K562 (cell line): Measurements from ENCODE around the gene CNNM2. TPM values are rescaled to one million over a fixed set of nuclear protein-coding genes. Genes with fewer than 3 reads are reported as not detected.
A peak's percentile ranks its signal among the peaks of the same experiment; 100 is the strongest.

Experiments used
- ARHGAP35 ChIP-seq: fragments of 450-650 bp; IDR thresholded peaks from 2 replicates; pipeline ENCODE4 v1.6.1; 2018; ENCODE audit not compliant: partially characterized antibody
- ARID4B ChIP-seq: sonication (generic); formaldehyde crosslinking; IDR thresholded peaks from 2 replicates; pipeline ENCODE4 v1.8.0; 2022; ENCODE audit warnings: mild to moderate bottlenecking, missing genetic modification reagents
- BMI1 ChIP-seq: fragments of 150-350 bp; IDR thresholded peaks from 2 replicates; pipeline ENCODE4 v1.6.1; 2014; ENCODE audit warnings: low read length
- CBFA2T3 ChIP-seq: fragments of 450-650 bp; IDR thresholded peaks from 2 replicates; pipeline ENCODE4 v1.6.1; 2017
- CEBPZ ChIP-seq: fragments of 150-350 bp; IDR thresholded peaks from 2 replicates; pipeline ENCODE4 v1.6.1; 2014; ENCODE audit warnings: low read depth, mild to moderate bottlenecking, low read length, borderline replicate concordance
- CREB5 ChIP-seq: fragments of 250-450 bp; sonication (Bioruptor Pico); IDR thresholded peaks from 2 replicates; pipeline ENCODE4 v1.5.0; 2020; ENCODE audit warnings: mild to moderate bottlenecking
- EHMT2 ChIP-seq: fragments of 450-650 bp; IDR thresholded peaks from 2 replicates; pipeline ENCODE4 v1.6.1; 2018; ENCODE audit warnings: antibody characterized with exemption
- EP300 ChIP-seq: IDR thresholded peaks from 2 replicates; pipeline ENCODE4 v1.6.1; 2012; ENCODE audit warnings: low read length, improper control_type of control experiment
- JUN ChIP-seq, 2 experiments: sonication (generic) in 1 of 2; formaldehyde crosslinking in 1 of 2; IDR thresholded peaks; 2 replicates each; pipeline versions ENCODE4 v1.6.1 to v1.8.0; 2012 to 2022; ENCODE audit warnings: borderline replicate concordance in 2 of 2, mild to moderate bottlenecking in 2 of 2, improper control_type of control experiment in 1 of 2, low read depth in 1 of 2, low read length in 1 of 2, missing genetic modification reagents in 1 of 2
- MAFG ChIP-seq: fragments of 450-650 bp; conservative IDR thresholded peaks from 2 replicates; pipeline ENCODE4 v1.6.1; 2016; ENCODE audit warnings: missing genetic modification characterization, missing compliant biosample characterization
- NFRKB ChIP-seq: fragments of 450-650 bp; IDR thresholded peaks from 2 replicates; pipeline ENCODE4 v1.6.1; 2016; ENCODE audit warnings: low read depth
- THAP12 ChIP-seq: fragments of 250-450 bp; sonication (Bioruptor Pico); IDR thresholded peaks from 2 replicates; pipeline ENCODE4 v1.9.0; 2021; ENCODE audit warnings: mild to moderate bottlenecking, inconsistent platforms
- ZBTB1 ChIP-seq: sonication (generic); formaldehyde crosslinking; IDR thresholded peaks from 2 replicates; pipeline ENCODE4 v1.8.1; 2023; ENCODE audit warnings: missing genetic modification reagents, low read depth, mild to moderate bottlenecking, borderline replicate concordance
- ZNF24 ChIP-seq: fragments of 450-650 bp; IDR thresholded peaks from 2 replicates; pipeline ENCODE4 v1.6.1; 2016
- ZNF263 ChIP-seq: sonication (generic); formaldehyde crosslinking; IDR thresholded peaks from 2 replicates; pipeline ENCODE4 v1.8.0; 2022; ENCODE audit warnings: mild to moderate bottlenecking, missing genetic modification reagents, borderline replicate concordance
- polyA plus RNA-seq, 8 experiments: library from polyadenylated mRNA; depleted of rRNA in 4 of 8; stranded (reverse) in 5 of 8; unstranded in 3 of 8; fragments of >200 nt; fragmentation: Nextera tagmentation in 2 of 8; fragmentation: Illumina TruSeq in 1 of 8; extraction: Ambion mirVana in 2 of 8; extraction: Trizol in 1 of 8; gene quantifications; 2 replicates each; pipeline versions ENCODE4 v1.2.1 to v1.2.3, GENCODE V29; 2011 to 2014; ENCODE audit warnings: inconsistent platforms in 1 of 8, missing spikeins in 1 of 8
- total RNA-seq, 7 experiments: library from RNA; depleted of rRNA in 6 of 7; stranded (reverse); fragments of >200 nt in 6 of 7; fragmentation: Illumina TruSeq in 2 of 7; extraction: Trizol in 2 of 7; gene quantifications; 2 replicates each; pipeline versions ENCODE4 v1.2.1 to v1.2.3, GENCODE V29; 2011 to 2021; ENCODE audit warnings: low replicate concordance in 1 of 7

CNNM2 gene
- total and polyA plus RNA-seq, 9 of the 15 experiments (the other 6 are each of a cell fraction or from before 2014, with no cell fraction given) = 0.21 to 5.0 (median 1.3) TPM

GRCh38 chr10:103125323-103126267 lies 207.5 kb downstream of the CNNM2 start (continued):
- no peak for TF ChIP-seq ARID4B (CRISPR knock-in tag)
- no peak for TF ChIP-seq BMI1
- no peak for TF ChIP-seq EHMT2
- no peak for TF ChIP-seq MAFG (tag)
- TF ChIP-seq THAP12 (CRISPR knock-in tag) = no peak
- no peak for TF ChIP-seq ZNF263
- no peak for TF ChIP-seq ARHGAP35
- peak; percentile 58 for TF ChIP-seq CBFA2T3
- peak; percentile 34; the same call in 1 of the 2 replicates for TF ChIP-seq EP300
- TF ChIP-seq ZNF24 = no peak
- TF ChIP-seq NFRKB = no peak
- no peak for TF ChIP-seq CEBPZ
- TF ChIP-seq JUN (IDR thresholded peaks at IDR 0.05; ENCODE audit: borderline replicate concordance, low read depth, low read length) = 0 out of 2 replicates have a peak, but pooled peaks have one; percentile 2
- no peak for TF ChIP-seq JUN (CRISPR knock-in tag; IDR thresholded peaks at IDR 0.05; ENCODE audit: borderline replicate concordance)
- TF ChIP-seq ZBTB1 = no peak
- TF ChIP-seq CREB5 (CRISPR knock-in tag) = no peak
